Measurements from ENCODE around the gene GPHN.
"Not testable (repeated sequence)": the region's sequence is repeated elsewhere in the genome, so short reads cannot be mapped to it uniquely, and the experiment has no call there.

Gene GPHN

GRCh38 chr14:67059596-67059995 is 551.6 kb downstream of the GPHN start:
- no peak for DNase-seq (ENCODE audit: low read depth)

- DNase-seq (ENCODE audit: low read depth): no peak
These were observed 552.6 kb downstream of the GPHN start for GRCh38 chr14:67060546-67060945.

DNA sequence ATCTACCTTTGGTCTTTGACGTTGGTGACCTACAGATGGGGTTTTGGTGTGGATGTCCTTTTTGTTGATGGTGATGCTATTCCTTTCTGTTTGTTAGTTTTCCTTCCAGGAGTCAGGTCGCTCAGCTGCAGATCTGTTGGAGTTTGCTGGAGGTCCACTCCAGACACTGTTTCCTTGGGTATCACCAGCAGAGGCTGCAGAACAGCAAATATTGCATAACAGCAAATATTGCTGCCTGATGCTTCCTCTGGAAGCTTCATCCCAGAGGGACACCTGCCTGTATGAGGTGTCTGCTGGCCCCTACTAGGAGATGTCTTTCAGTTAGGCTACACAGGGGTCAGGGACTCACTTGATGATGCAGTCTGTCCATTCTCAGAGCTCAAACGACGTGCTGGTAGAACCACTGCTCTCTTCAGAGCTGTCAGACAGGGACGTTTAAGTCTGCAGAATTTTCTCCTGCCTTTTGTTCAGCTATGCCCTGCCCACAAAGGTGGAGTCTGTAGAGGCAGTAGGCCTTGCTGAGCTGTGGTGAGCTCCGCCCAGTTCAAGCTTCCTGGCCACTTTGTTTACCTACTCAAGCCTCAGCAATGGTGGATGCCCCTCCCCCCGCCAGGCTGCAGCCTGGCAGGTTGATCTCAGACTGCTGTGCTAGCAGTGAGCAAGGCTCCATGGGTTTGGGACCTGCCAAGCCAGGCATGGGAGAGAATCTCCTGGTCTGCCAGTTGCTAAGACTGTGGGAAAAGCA is 559.3 kb downstream of the GPHN start:
- DNase-seq (ENCODE audit: low read depth): not testable (repeated sequence)

DNA sequence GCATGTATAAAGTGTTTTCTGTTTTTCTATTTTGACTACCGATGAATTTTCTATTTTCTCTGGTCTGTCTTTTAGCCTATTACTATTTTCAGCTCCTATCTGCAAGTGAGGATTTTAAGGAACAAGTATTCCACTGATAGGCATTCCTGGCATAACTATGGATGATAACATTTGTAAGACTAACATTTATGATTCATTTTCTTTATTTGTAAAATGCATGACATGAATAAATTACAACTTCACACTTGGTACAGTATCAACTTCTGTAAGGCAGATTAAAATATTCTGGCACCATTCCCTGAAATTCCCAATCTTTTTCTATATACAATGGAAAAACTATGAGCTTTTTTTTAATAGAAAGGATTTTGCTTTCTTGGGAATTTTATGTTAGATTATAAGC is 560.3 kb downstream of the GPHN start:
- DNase-seq (ENCODE audit: low read depth): no peak

- no peak for DNase-seq (ENCODE audit: low read depth)
These were observed 563.6 kb downstream of the GPHN start for GRCh38 chr14:67071506-67071905.

DNA sequence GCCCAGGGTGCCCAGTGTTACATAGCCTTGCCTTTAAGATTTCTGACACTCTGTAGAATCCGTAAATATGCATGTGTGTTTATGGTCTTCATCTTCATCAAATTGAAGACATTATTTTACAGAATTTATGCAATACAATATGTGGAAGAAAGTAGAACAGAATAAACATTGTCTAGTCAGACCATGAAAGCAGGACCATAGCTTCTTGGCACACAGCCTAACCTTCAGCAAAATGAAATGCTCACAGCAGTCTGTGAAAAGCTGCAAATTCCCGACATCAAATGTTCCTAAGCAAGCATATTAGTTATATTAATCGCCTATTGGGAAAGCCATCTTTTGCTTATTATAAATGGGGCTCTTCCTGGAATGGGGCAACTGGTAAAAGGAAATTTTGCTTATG is 570.0 kb downstream of the GPHN start:
- no peak for DNase-seq (ENCODE audit: low read depth)

DNA sequence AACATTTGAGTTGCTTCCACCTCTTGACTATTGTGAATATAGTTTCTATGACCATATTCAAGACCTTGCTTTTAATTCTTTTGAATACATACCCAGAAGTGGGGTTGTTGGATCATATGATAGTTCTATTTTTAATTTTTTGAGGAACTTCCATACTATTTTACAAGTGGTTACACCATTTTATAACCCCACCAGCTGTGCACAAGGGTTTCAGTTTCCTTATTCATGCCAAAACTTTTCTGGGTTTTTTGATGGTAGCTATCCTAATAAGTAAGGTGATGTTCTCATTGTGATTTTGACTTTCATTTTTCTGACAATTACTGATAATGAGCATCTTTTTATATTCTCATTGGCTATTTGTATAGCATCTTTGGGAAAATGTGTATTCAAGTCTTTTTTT is 571.9 kb downstream of the GPHN start:
- no peak for DNase-seq (ENCODE audit: low read depth)

GRCh38 chr14:67108230-67108629 is 600.3 kb downstream of the GPHN start:
- DNase-seq (ENCODE audit: low read depth): no peak

- no peak for DNase-seq (ENCODE audit: low read depth)
These were observed 603.1 kb downstream of the GPHN start for GRCh38 chr14:67111022-67111421.

DNA sequence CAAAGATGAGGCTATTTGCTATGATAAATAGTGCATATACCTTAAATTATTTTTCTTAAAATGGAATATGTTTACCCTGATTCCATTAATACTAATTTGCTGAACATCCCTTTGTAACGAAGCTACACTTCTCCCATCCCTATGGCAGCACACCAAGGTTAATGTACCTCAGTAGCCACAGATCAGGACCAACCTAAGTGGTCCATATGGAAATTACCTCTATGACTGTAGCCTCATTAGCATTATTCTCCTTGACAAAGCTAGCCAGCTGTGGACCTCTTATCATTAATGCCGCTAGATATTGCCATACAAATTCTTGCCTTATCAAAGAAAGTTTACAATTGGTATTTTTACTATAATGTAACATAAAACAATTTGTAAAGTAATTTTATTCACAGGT is 604.4 kb downstream of the GPHN start:
- DNase-seq (ENCODE audit: low read depth): no peak

GRCh38 chr14:67127174-67127573 is 619.2 kb downstream of the GPHN start:
- no peak for DNase-seq (ENCODE audit: low read depth)

DNA sequence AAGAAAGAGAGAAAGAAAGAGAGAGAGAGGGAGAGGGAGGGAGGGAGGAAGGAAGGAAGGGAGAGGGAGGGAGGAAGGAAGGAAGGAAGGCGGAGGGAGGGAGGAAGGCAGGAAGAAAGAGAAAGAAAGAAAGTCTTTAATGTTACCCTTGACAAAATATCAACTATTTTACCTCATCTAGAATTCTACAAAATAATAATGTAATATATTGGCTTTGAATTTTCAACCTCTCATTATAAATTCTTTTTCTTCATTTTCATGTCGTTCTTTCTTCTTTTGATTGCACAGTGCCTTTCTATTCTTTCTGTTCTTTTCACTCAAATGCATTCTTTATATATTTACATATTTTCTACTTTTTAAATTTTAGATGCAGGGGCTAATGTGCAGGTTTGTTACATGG is 621.8 kb downstream of the GPHN start:
- no peak for DNase-seq (ENCODE audit: low read depth)

GRCh38 chr14:67131691-67132090 is 623.7 kb downstream of the GPHN start:
- no peak for DNase-seq (ENCODE audit: low read depth)

GRCh38 chr14:67133144-67133543 is 625.2 kb downstream of the GPHN start:
- no peak for DNase-seq (ENCODE audit: low read depth)

GRCh38 chr14:67133595-67134441 is 625.9 kb downstream of the GPHN start:
- DNase-seq (ENCODE audit: low read depth): no peak

DNA sequence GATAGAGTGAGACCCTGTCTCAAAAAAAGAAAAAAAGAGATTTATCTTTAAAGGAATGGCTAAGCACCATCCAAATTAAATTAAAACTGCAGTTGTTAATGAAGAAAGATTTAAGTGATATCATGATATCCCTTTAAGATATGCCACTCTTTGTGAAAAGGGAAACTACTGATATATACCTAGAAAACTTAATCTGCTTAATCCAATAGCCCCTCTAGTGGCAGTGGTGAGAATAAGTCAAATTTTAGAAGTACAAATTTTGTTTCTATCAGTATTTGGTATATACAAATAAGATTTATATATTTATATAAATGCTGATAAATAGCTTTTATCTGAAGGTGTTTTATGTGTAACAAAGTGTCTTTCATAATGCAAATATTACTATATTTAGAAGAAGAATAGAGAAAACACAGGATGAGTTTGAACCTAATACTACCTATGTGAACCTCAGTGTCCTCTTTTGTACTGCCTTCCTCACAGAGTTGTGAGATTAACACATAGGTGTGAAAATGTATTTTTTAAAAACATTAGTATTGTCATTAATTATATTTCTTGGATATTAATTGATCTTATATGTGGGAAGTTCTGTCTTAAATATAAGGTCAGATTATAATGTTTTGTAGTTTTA is 629.9 kb downstream of the GPHN start:
- DNase-seq (ENCODE audit: low read depth): no peak

DNA sequence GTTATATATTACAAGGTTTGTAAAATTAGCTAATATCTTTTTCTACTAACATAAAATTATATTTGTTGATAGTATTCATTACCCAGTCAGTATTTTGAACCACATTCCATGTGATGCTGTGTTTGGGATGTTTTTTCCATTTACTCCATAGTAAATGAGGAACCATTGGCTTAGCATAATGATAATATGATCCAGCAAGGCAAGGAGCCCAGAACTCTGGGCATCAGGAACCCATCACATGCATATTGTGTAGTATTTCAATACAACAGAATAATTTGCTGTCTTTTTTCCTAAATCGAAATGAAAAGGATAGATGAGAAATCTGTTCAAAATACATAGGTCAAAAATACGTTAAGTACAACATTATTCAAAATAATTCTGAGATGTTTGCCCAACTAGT is 632.6 kb downstream of the GPHN start:
- DNase-seq (ENCODE audit: low read depth): no peak

- DNase-seq (ENCODE audit: low read depth): no peak
These were observed 633.4 kb downstream of the GPHN start for GRCh38 chr14:67141146-67141900.

DNA sequence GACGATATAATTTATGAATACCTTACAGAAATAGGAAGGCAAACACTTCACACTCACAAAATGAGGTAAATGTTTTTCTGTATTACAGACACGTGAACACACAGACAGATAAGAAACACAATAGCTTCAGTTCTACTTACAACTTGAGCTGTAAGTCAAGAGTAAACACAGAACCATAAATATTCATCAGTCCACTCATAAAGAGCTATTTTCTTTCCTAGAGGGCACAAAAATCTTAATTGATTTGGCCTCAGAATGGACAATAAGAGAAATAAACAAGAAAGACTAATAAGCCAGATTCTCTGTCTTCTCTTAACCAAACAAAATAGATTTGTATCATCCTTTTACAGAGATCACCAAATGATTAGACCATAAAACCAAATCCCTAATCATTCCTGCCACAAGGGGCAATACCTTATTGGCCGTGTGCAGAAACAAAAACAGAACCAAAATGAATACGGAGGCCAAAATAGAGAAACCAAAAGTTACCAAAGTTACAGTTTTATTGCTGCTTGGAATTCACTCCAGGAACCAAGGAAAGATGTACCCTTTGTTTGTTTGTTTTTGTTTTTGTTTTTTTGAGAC is 643.2 kb downstream of the GPHN start:
- no peak for DNase-seq (ENCODE audit: low read depth)

- no peak for DNase-seq (ENCODE audit: low read depth)
These were observed 650.6 kb downstream of the GPHN start for GRCh38 chr14:67158566-67158965.

DNA sequence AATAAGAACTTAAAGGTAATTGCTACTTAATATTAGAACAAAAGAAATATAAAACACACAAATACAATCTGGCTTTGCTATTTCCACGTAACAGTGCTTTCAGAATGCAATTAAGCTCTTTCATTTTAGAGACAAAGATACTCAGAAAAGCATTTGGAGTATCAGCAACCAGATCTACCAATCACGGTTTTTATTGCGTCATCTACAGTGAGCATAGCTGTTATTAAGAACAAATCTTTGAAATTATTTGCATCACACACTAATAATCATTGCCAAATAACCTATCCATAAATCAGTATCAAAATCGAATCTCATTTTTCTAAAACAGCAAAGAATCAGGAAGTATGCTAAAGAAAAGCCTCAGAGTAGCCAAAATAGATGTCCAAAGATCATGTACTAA is 654.4 kb downstream of the GPHN start:
- no peak for DNase-seq (ENCODE audit: low read depth)

- no peak for DNase-seq (ENCODE audit: low read depth)
These were observed 658.5 kb downstream of the GPHN start for GRCh38 chr14:67166450-67166853.

Data from stimulated activated CD8-positive, alpha-beta memory T cell treated with anti-CD3 and anti-CD28 coated beads, Interleukin-15, amount 100 ng/mL, for 1 hour (primary cell).